HG02678 (cell line): Measurements from ENCODE around the gene CASKIN1.
A peak's percentile ranks its signal among the peaks of the same experiment; 100 is the strongest.

Source experiments
- ATAC-seq: cut with Tn5 transposase; IDR thresholded peaks from one replicate; pipeline ENCODE4 v1.9.1; 2021; ENCODE audit warnings: mild to moderate bottlenecking, moderate library complexity; ENCODE audit not compliant: unreplicated experiment

The CASKIN1 gene

GRCh38 chr16:2157480-2158261, 38.7 kb downstream of the CASKIN1 start:
- no peak for ATAC-seq

- ATAC-seq: no peak
Observed at GRCh38 chr16:2156849-2157224, 39.6 kb downstream of the CASKIN1 start.

GRCh38 chr16:2155977-2156848, 40.2 kb downstream of the CASKIN1 start:
- ATAC-seq: no peak

- ATAC-seq: peak; percentile 80
Observed at GRCh38 chr16:2155091-2155950, 41.1 kb downstream of the CASKIN1 start, which contains the start of gene TRAF7. TSS of gene TRAF7 (plus strand) at chr16:2155782. CDS start at chr16:2163921, 8,139 bp downstream.

GRCh38 chr16:2154533-2155090, 41.8 kb downstream of the CASKIN1 start:
- ATAC-seq: no peak

GRCh38 chr16:2152695-2153506, 43.5 kb downstream of the CASKIN1 start:
- ATAC-seq: no peak

- no peak for ATAC-seq
Observed at GRCh38 chr16:2151188-2152091, 45.0 kb downstream of the CASKIN1 start.

GRCh38 chr16:2150418-2151187, 45.8 kb downstream of the CASKIN1 start:
- no peak for ATAC-seq

- ATAC-seq: no peak
Observed at GRCh38 chr16:2149630-2150417, 46.6 kb downstream of the CASKIN1 start.

- peak; percentile 7 for ATAC-seq
Observed at GRCh38 chr16:2148714-2149629, 47.4 kb downstream of the CASKIN1 start.

- ATAC-seq: peak; percentile 41
Observed at GRCh38 chr16:2147981-2148671, 48.3 kb downstream of the CASKIN1 start, which contains the start of gene RAB26. TSS of gene RAB26 (plus strand) at chr16:2148625. CDS start at chr16:2148784, 159 bp downstream.

GRCh38 chr16:2147378-2147777, 49.0 kb downstream of the CASKIN1 start:
- no peak for ATAC-seq

GRCh38 chr16:2145843-2146242, 50.6 kb downstream of the CASKIN1 start:
- ATAC-seq: no peak

GRCh38 chr16:2143878-2144485, 52.4 kb downstream of the CASKIN1 start:
- ATAC-seq: no peak
